H9 (cell line): ENCODE measurements around the gene CCDC82. TPM values are rescaled to one million over a fixed set of nuclear protein-coding genes. Genes with fewer than 3 reads are reported as not detected.

Experiments
- DNase-seq: peaks from one replicate; pipeline ENCODE4 v3.0.0-alpha.2; 2017
- H2AFZ ChIP-seq: one replicate; pipeline ENCODE4 v1.6.1; 2013; ENCODE audit warnings: mild to moderate bottlenecking, low read length, control low read depth, moderate library complexity
- H2AK5ac ChIP-seq: 2 replicates; pipeline ENCODE4 v1.6.1; 2013; ENCODE audit warnings: low read length, control low read depth, mixed read lengths; ENCODE audit not compliant: insufficient read length
- H2BK120ac ChIP-seq: one replicate; pipeline ENCODE4 v1.6.1; 2013; ENCODE audit warnings: low read depth, mild to moderate bottlenecking, low read length, control low read depth, inconsistent platforms; ENCODE audit not compliant: poor library complexity, severe bottlenecking
- H2BK12ac ChIP-seq: 2 replicates; pipeline ENCODE4 v1.6.1; 2013; ENCODE audit warnings: low read length, control low read depth, mixed read lengths, low read depth; ENCODE audit not compliant: insufficient read length
- H2BK15ac ChIP-seq: 2 replicates; pipeline ENCODE4 v1.6.1; 2013; ENCODE audit warnings: low read depth, low read length, control low read depth
- H2BK20ac ChIP-seq: one replicate; pipeline ENCODE4 v1.6.1; 2013; ENCODE audit warnings: low read depth, mild to moderate bottlenecking, low read length, control low read depth, inconsistent platforms; ENCODE audit not compliant: poor library complexity, severe bottlenecking
- H2BK5ac ChIP-seq: 2 replicates; pipeline ENCODE4 v1.6.1; 2013; ENCODE audit warnings: low read length, control low read depth, mixed read lengths; ENCODE audit not compliant: insufficient read length
- H3K14ac ChIP-seq: 2 replicates; pipeline ENCODE4 v1.6.1; 2013; ENCODE audit warnings: low read length, control low read depth; ENCODE audit not compliant: insufficient read depth
- H3K18ac ChIP-seq: 2 replicates; pipeline ENCODE4 v1.6.1; 2013; ENCODE audit warnings: low read depth, mild to moderate bottlenecking, mixed read lengths, low read length, control low read depth; ENCODE audit not compliant: insufficient read length
- H3K23ac ChIP-seq: 2 replicates; pipeline ENCODE4 v1.6.1; 2013; ENCODE audit warnings: low read length, control low read depth, mixed read lengths, low read depth; ENCODE audit not compliant: insufficient read length
- H3K23me2 ChIP-seq: 2 replicates; pipeline ENCODE4 v1.6.1; 2013; ENCODE audit warnings: low read depth, mild to moderate bottlenecking, mixed read lengths, low read length, control low read depth; ENCODE audit not compliant: insufficient read length, poor library complexity, severe bottlenecking
- H3K27ac ChIP-seq: 2 replicates; pipeline ENCODE4 v1.5.1; 2013; ENCODE audit warnings: low read length, control low read depth, mixed read lengths, low read depth; ENCODE audit not compliant: insufficient read length
- H3K27me3 ChIP-seq: 2 replicates; pipeline ENCODE4 v1.6.1; 2013; ENCODE audit warnings: low read length, control low read depth, inconsistent platforms; ENCODE audit not compliant: insufficient read depth
- H3K4ac ChIP-seq: 2 replicates; pipeline ENCODE4 v1.6.1; 2013; ENCODE audit warnings: low read depth, mild to moderate bottlenecking, control low read depth, inconsistent platforms, low read length, moderate library complexity
- H3K4me1 ChIP-seq: 2 replicates; pipeline ENCODE4 v1.6.1; 2013; ENCODE audit warnings: low read length, control low read depth, inconsistent platforms; ENCODE audit not compliant: insufficient read depth
- H3K4me2 ChIP-seq: 2 replicates; pipeline ENCODE4 v1.6.1; 2013; ENCODE audit warnings: low read length, control low read depth, mixed read lengths; ENCODE audit not compliant: insufficient read length, insufficient read depth
- H3K56ac ChIP-seq: 2 replicates; pipeline ENCODE4 v1.6.1; 2013; ENCODE audit warnings: low read depth, mild to moderate bottlenecking, mixed read lengths, low read length, control low read depth; ENCODE audit not compliant: insufficient read length
- H3K79me1 ChIP-seq: 2 replicates; pipeline ENCODE4 v1.6.1; 2013; ENCODE audit warnings: low read depth, mild to moderate bottlenecking, moderate library complexity, low read length, control low read depth, inconsistent platforms; ENCODE audit not compliant: insufficient read depth, poor library complexity, severe bottlenecking
- H3K79me2 ChIP-seq: 2 replicates; pipeline ENCODE4 v1.6.1; 2013; ENCODE audit warnings: low read length, control low read depth, inconsistent platforms; ENCODE audit not compliant: insufficient read depth
- H3K9ac ChIP-seq: 2 replicates; pipeline ENCODE4 v1.6.1; 2013; ENCODE audit warnings: low read length, control low read depth, mixed read lengths; ENCODE audit not compliant: insufficient read length; ENCODE audit errors: extremely low read depth
- H3K9me3 ChIP-seq: one replicate; pipeline ENCODE4 v1.6.1; 2013; ENCODE audit warnings: low read depth, low read length, inconsistent platforms; ENCODE audit not compliant: control insufficient read depth
- H3T11ph ChIP-seq: one replicate; pipeline ENCODE4 v1.6.1; 2013; ENCODE audit warnings: mild to moderate bottlenecking, low read length, control low read depth, inconsistent platforms
- H4K20me1 ChIP-seq: one replicate; pipeline ENCODE4 v1.6.1; 2013; ENCODE audit not compliant: control insufficient read depth, insufficient read length, insufficient read depth
- H4K5ac ChIP-seq: 2 replicates; pipeline ENCODE4 v1.6.1; 2013; ENCODE audit warnings: low read depth, mild to moderate bottlenecking, mixed read lengths, low read length, control low read depth; ENCODE audit not compliant: insufficient read length
- H4K8ac ChIP-seq: replicated peaks from 2 replicates; pipeline ENCODE4 v1.6.1; 2013; ENCODE audit warnings: low read length, control low read depth, mixed read lengths, low read depth; ENCODE audit not compliant: insufficient read length
- H4K91ac ChIP-seq: 2 replicates; pipeline ENCODE4 v1.6.1; 2013; ENCODE audit warnings: low read depth, mild to moderate bottlenecking, moderate library complexity, mixed read lengths, low read length, control low read depth; ENCODE audit not compliant: insufficient read length
- H3K27ac Mint-ChIP-seq, 3 experiments: 2 replicates in 2 of 3; 3 replicates in 1 of 3; pipeline ENCODE4 v1.8.0; 2020 to 2021; ENCODE audit warnings: mixed read lengths in 3 of 3, mild to moderate bottlenecking in 1 of 3, moderate library complexity in 1 of 3
- H3K27me3 Mint-ChIP-seq: 2 replicates; pipeline ENCODE4 v1.8.0; 2021; ENCODE audit warnings: low read depth, mild to moderate bottlenecking, moderate library complexity, mixed read lengths
- H3K36me3 Mint-ChIP-seq, 3 experiments: 2 replicates in 2 of 3; 3 replicates in 1 of 3; pipeline ENCODE4 v1.8.0; 2020 to 2021; ENCODE audit warnings: low read depth in 3 of 3, mixed read lengths in 3 of 3; ENCODE audit not compliant: insufficient read depth in 1 of 3
- H3K4me1 Mint-ChIP-seq, 2 experiments: 2 replicates each; pipeline ENCODE4 v1.8.0; 2020; ENCODE audit warnings: mixed read lengths in 2 of 2
- H3K4me3 Mint-ChIP-seq, 2 experiments: 2 replicates in 1 of 2; 3 replicates in 1 of 2; pipeline ENCODE4 v1.8.0; 2020 to 2021; ENCODE audit warnings: mild to moderate bottlenecking in 2 of 2, mixed read lengths in 2 of 2, moderate library complexity in 1 of 2
- H3K9me3 Mint-ChIP-seq, 2 experiments: 2 replicates in 1 of 2; 3 replicates in 1 of 2; pipeline ENCODE4 v1.8.0; 2020; ENCODE audit warnings: mild to moderate bottlenecking in 2 of 2, mixed read lengths in 2 of 2, moderate library complexity in 1 of 2
- WGBS: extraction: QIAGEN DNeasy Blood & Tissue Kit; methylation state at CpG from one replicate; pipeline ENCODE4 v1.1.7; 2013; ENCODE audit warnings: missing lambda C conversion rate, low lambda C conversion rate, mixed read lengths; ENCODE audit not compliant: insufficient read length; ENCODE audit errors: extremely low coverage; 5-methylcytosine and 5-hydroxymethylcytosine counted together
- total RNA-seq: library from RNA; stranded (reverse); gene quantifications from 2 replicates; pipeline ENCODE4 v1.2.1, GENCODE V29; 2021
- TF ChIP-seq, protein P1 (sequence below): fragments of 200-600 bp; sonication (generic); conservative IDR thresholded peaks from 3 replicates; pipeline ENCODE4 v1.8.0; 2021; ENCODE audit warnings: antibody characterized with exemption, mild to moderate bottlenecking

Gene CCDC82
- total RNA-seq, 1 experiment from 2014 or later: 17.4 TPM

DNA sequence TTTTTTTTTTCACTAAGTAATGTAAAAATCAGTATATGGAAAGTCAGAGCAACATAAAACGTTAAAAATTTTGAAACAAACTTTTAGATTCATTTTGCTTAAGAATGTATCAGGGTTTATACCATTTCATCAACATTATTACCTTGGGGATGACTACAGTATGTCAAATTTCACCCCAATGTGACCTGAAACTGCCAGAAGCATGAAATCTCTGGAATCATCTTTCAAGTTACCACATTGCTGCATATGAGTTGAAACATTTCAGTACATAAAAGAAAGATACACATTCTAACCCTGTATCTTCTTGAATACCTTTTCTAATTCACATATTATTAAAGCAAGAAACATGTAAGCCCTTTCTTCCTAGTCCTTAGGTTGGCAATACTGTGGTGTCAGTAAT lies 79.5 kb downstream of the CCDC82 start:
- Histone ChIP-seq H4K20me1 (no peaks in the 10 kb centered on the region), H3K23me2 (no peaks in the 10 kb centered on the region), H2BK5ac (no peak overlapping the region), H2AK5ac (no peak overlapping the region), H4K91ac (no peak overlapping the region), H3K79me2 (0 out of 2 replicates have a peak, but pooled peaks cover under 1% of the 10 kb centered on the region), H2BK120ac (no peak overlapping the region), H3K23ac (no peak overlapping the region), H3K14ac (no peak overlapping the region), H4K8ac (no peak overlapping the region), H3T11ph (no peak overlapping the region), H3K18ac (no peak overlapping the region), H2AFZ (no peak overlapping the region), H3K79me1 (no peaks in the 10 kb centered on the region), H3K4me1 (peaks cover 11% of the 10 kb centered on the region), H3K4me2 (no peak overlapping the region), H3K56ac (no peak overlapping the region), H2BK20ac (no peak overlapping the region), H4K5ac (no peak overlapping the region), H3K27me3 (no peaks in the 10 kb centered on the region), H2BK12ac (no peak overlapping the region), H2BK15ac (no peak overlapping the region), H3K9me3 (no peaks in the 10 kb centered on the region), H3K9ac (no peak overlapping the region), H3K4ac (no peak overlapping the region), H3K27ac (no peak overlapping the region)
- peaks cover 44 to 49% of the 10 kb centered on the region in 2 experiments for H3K4me1 Mint-ChIP-seq
- no peak for DNase-seq
- H3K27me3 Mint-ChIP-seq: no peaks in the 10 kb centered on the region
- TF ChIP-seq, protein P1, sequence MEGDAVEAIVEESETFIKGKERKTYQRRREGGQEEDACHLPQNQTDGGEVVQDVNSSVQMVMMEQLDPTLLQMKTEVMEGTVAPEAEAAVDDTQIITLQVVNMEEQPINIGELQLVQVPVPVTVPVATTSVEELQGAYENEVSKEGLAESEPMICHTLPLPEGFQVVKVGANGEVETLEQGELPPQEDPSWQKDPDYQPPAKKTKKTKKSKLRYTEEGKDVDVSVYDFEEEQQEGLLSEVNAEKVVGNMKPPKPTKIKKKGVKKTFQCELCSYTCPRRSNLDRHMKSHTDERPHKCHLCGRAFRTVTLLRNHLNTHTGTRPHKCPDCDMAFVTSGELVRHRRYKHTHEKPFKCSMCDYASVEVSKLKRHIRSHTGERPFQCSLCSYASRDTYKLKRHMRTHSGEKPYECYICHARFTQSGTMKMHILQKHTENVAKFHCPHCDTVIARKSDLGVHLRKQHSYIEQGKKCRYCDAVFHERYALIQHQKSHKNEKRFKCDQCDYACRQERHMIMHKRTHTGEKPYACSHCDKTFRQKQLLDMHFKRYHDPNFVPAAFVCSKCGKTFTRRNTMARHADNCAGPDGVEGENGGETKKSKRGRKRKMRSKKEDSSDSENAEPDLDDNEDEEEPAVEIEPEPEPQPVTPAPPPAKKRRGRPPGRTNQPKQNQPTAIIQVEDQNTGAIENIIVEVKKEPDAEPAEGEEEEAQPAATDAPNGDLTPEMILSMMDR: no peak
- no peaks in the 10 kb centered on the region for H3K36me3 Mint-ChIP-seq
- no peaks in the 10 kb centered on the region for H3K9me3 Mint-ChIP-seq
- H3K27ac Mint-ChIP-seq: no peak overlapping the region
- H3K4me3 Mint-ChIP-seq: no peak overlapping the region
- no CpG with 5 or more reads among the region's 1 CpG for WGBS
